Measurements from ENCODE around the gene MBP. TPM values are rescaled to one million over a fixed set of nuclear protein-coding genes. Genes with fewer than 3 reads are reported as not detected.

MBP gene
- total and polyA plus RNA-seq, 2 of the 4 experiments (the other 2 are of a cell fraction), result 0.72 to 0.90 TPM

GRCh38 chr18:76989647-76990190, 142.9 kb downstream of the MBP start:
- no peaks in the 10 kb centered on the region for H3K9me3 ChIP-seq (ENCODE audit: control insufficient read depth, insufficient read depth, low read length)
- no peaks in the 10 kb centered on the region for H3K36me3 ChIP-seq (ENCODE audit: control insufficient read depth, insufficient read depth, low read length)

More at GRCh38 chr18:76989647-76990190, 142.9 kb downstream of the MBP start:
- WGBS, 2 experiments (ENCODE audit: extremely low coverage in 2 of 2, insufficient read length in 1 of 2), result 95% methylated on average over 13 of the region's 28 CpGs; no CpG with 5 or more reads in 1 of the 2 experiments
- Histone ChIP-seq H3K27me3 (ENCODE audit: control insufficient read depth, insufficient read depth, low read length) (peaks cover 12% of the 10 kb centered on the region), H2BK15ac (ENCODE audit: low read depth, low read length) (no peak overlapping the region), H3K23ac (ENCODE audit: low read depth, low read length) (no peak overlapping the region), H2AFZ (replicated peaks; ENCODE audit: low read length, poor library complexity) (no peak overlapping the region), H2AK9ac (replicated peaks; ENCODE audit: low read depth, low read length, poor library complexity) (no peak overlapping the region), H3K27ac (ENCODE audit: insufficient read depth, low read length) (no peak overlapping the region), H3K4me1 (ENCODE audit: control insufficient read depth, insufficient read depth, low read length) (no peaks in the 10 kb centered on the region), H3K9me1 (ENCODE audit: insufficient read depth, low read length) (no peaks in the 10 kb centered on the region), H4K8ac (ENCODE audit: low read depth in 2 of 2, low read length in 2 of 2) (no peak overlapping the region), H4K91ac (ENCODE audit: insufficient read depth, low read depth, low read length) (no peak overlapping the region), H3K4me2 (ENCODE audit: low read depth, low read length) (no peak overlapping the region), H4K20me1 (ENCODE audit: insufficient read depth, low read length) (no peaks in the 10 kb centered on the region), H2AK5ac (ENCODE audit: low read depth, low read length) (no peak overlapping the region), H3K18ac (ENCODE audit: low read depth, low read length) (no peak overlapping the region), H2BK20ac (ENCODE audit: low read depth, low read length) (no peak overlapping the region), H3K4me3 (ENCODE audit: insufficient read depth, low read depth, low read length) (no peak overlapping the region), H3K79me1 (ENCODE audit: low read depth in 1 of 2, low read length in 2 of 2) (no peaks in the 10 kb centered on the region), H3K9ac (ENCODE audit: low read depth, low read length) (no peak overlapping the region), H4K5ac (ENCODE audit: low read depth, low read length) (no peak overlapping the region), H2BK5ac (ENCODE audit: low read depth, low read length, poor library complexity, severe bottlenecking) (no peak overlapping the region), H2BK120ac (ENCODE audit: low read depth, low read length) (no peak overlapping the region), H3K14ac (replicated peaks; ENCODE audit: low read depth, low read length) (no peak overlapping the region), H3K4ac (ENCODE audit: low read depth, low read length) (no peak overlapping the region), H3K56ac (ENCODE audit: extremely low read depth, insufficient read depth, low read length) (no peak overlapping the region)
- dilution Hi-C loops (cut with HindIII; ENCODE audit: low sequenced_read_pairs, unreplicated experiment), result no loop called here
- no peak for ATAC-seq (ENCODE audit: low read depth)
- no peak for DNase-seq
- BruUV-seq (replicated peaks), result no TSS peak
- intact Hi-C loops (cut with micrococcal nuclease), result no loop called here
- ChIA-PET POLR2A (ENCODE audit: unreplicated experiment) (no interaction called here), CTCF (interaction anchor here (0.6 kb wide), 2 partner anchors 62 to 222 kb away, joined by 3 to 4 read pairs; no protein-coding TSS in a partner anchor)
- TF ChIP-seq NFE2L2 (IDR thresholded peaks at IDR 0.05; ENCODE audit: low read depth, low read length), result no peak
- no peak for TF ChIP-seq USF2 (IDR thresholded peaks at IDR 0.05; ENCODE audit: low read depth, low read length)
- TF ChIP-seq RCOR1 (IDR thresholded peaks at IDR 0.05; ENCODE audit: insufficient replicate concordance, low read length), result no peak
- TF ChIP-seq RAD21 (IDR thresholded peaks at IDR 0.05; ENCODE audit: low read length), result no peak
- TF ChIP-seq MAFK (IDR thresholded peaks at IDR 0.05; ENCODE audit: low read depth, low read length), result no peak
- TF ChIP-seq BHLHE40 (IDR thresholded peaks at IDR 0.05; ENCODE audit: low read depth, low read length), result no peak
- in situ Hi-C loops (cut with MboI; ENCODE audit: low sequenced_read_pairs), result loop anchor here (10.0 kb wide), 1 partner anchor 185 kb away; no protein-coding TSS in a partner anchor

All from IMR-90 (cell line).